ENCODE measurements around the gene MYL9. TPM values are rescaled to one million over a fixed set of nuclear protein-coding genes. Genes with fewer than 3 reads are reported as not detected.

MYL9 gene
- total and polyA plus RNA-seq, 2 donors (not counting 3 experiments of a cell fraction or from before 2014, with no cell fraction given) = 41.7 to 116 TPM

DNA sequence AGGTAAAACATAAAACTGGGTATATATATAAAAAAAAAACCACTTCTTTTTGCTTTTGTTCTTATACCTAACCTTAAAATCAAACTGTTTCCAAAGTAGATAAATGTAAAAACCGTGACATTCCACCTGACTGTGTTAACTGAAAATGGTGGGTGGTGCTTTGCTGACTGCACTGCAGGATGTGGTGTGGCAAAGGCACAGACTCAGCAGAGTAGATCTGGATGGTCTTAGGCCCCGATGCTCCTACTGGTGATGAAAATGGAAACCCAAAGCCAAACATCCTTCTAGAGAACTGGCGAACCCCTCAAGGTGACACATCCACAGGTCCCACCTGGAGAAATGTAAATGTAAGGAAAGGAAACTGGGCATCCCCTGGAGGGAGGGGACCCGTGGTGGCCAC is 41.0 kb downstream of the MYL9 start:
- BruUV-seq (replicated peaks) = no TSS peak
- Histone ChIP-seq H3K27me3 (ENCODE audit: control insufficient read depth in 2 of 2, insufficient read depth in 2 of 2, low read length in 2 of 2) (no peaks in the 10 kb centered on the region), H3K4me3 (replicated peaks in 1 of 3; ENCODE audit: insufficient read depth in 1 of 3, low read depth in 1 of 3, low read length in 3 of 3) (no peak overlapping the region), H3K4me2 (ENCODE audit: insufficient read depth, low read length) (no peak overlapping the region), H3K9me1 (replicated peaks; ENCODE audit: control insufficient read depth, extremely low read depth, insufficient read depth, low read length) (no peaks in the 10 kb centered on the region), H3K36me3 (ENCODE audit: control insufficient read depth in 2 of 2, extremely low read depth in 1 of 2, insufficient read depth in 2 of 2, low read length in 2 of 2) (peaks cover 5 to 14% of the 10 kb centered on the region in 2 experiments), H4K20me1 (replicated peaks; ENCODE audit: control insufficient read depth, extremely low read depth, insufficient read depth, low read length) (no peaks in the 10 kb centered on the region), H2AFZ (ENCODE audit: low read depth, low read length) (no peak overlapping the region), H3K27ac (ENCODE audit: insufficient read depth, low read depth, low read length) (no peak overlapping the region), H3K79me2 (ENCODE audit: control insufficient read depth, insufficient read depth, low read length) (peaks cover 14% of the 10 kb centered on the region), H3K4me1 (ENCODE audit: control insufficient read depth, extremely low read depth, insufficient read depth, low read length) (no peaks in the 10 kb centered on the region), H3K9ac (replicated peaks; ENCODE audit: extremely low read depth, insufficient read depth, low read length) (no peak overlapping the region), H3K9me3 (replicated peaks; ENCODE audit: control insufficient read depth, insufficient read depth, low read length) (no peaks in the 10 kb centered on the region)
- dilution Hi-C loops (cut with MboI; ENCODE audit: extremely low pct_ligation_motif_present, low sequenced_read_pairs) = no loop called here
- ChIA-PET POLR2A (no interaction called here), CTCF (no interaction called here)
- intact Hi-C loops (cut with micrococcal nuclease) = no loop called here
- FAIRE-seq (no peak), DNase-seq (ENCODE audit: low read depth, low spot score) (no peak)
- TF ChIP-seq FOS (IDR thresholded peaks at IDR 0.05; ENCODE audit: borderline replicate concordance, insufficient read depth, low read length) (no peak), GATA2 (IDR thresholded peaks at IDR 0.05; ENCODE audit: insufficient read depth, insufficient read length, low read depth, low read length) (no peak), MYC (IDR thresholded peaks at IDR 0.05; ENCODE audit: low read depth, low read length) (no peak), POLR2A (IDR thresholded peaks at IDR 0.05; ENCODE audit: low read depth, low read length) (no peak), POLR2AphosphoS5 (IDR thresholded peaks at IDR 0.05; ENCODE audit: insufficient read depth, low read depth, low read length) (no peak), JUN (IDR thresholded peaks at IDR 0.05; ENCODE audit: borderline replicate concordance, insufficient read depth, insufficient read length, low read depth) (no peak), EZH2 (IDR thresholded peaks at IDR 0.05; ENCODE audit: borderline replicate concordance, low read depth, low read length, severe bottlenecking) (no peak)
- TF ChIP-seq, protein P1, sequence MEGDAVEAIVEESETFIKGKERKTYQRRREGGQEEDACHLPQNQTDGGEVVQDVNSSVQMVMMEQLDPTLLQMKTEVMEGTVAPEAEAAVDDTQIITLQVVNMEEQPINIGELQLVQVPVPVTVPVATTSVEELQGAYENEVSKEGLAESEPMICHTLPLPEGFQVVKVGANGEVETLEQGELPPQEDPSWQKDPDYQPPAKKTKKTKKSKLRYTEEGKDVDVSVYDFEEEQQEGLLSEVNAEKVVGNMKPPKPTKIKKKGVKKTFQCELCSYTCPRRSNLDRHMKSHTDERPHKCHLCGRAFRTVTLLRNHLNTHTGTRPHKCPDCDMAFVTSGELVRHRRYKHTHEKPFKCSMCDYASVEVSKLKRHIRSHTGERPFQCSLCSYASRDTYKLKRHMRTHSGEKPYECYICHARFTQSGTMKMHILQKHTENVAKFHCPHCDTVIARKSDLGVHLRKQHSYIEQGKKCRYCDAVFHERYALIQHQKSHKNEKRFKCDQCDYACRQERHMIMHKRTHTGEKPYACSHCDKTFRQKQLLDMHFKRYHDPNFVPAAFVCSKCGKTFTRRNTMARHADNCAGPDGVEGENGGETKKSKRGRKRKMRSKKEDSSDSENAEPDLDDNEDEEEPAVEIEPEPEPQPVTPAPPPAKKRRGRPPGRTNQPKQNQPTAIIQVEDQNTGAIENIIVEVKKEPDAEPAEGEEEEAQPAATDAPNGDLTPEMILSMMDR (IDR thresholded peaks at IDR 0.05; ENCODE audit: extremely low read depth in 1 of 2, insufficient read depth in 1 of 2, low read depth in 1 of 2, low read length in 2 of 2) = no peak
- TF ChIP-seq, protein P2, sequence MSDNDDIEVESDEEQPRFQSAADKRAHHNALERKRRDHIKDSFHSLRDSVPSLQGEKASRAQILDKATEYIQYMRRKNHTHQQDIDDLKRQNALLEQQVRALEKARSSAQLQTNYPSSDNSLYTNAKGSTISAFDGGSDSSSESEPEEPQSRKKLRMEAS (IDR thresholded peaks at IDR 0.05; ENCODE audit: insufficient read depth, insufficient read length) = no peak
